Hepatocyte (in vitro differentiated cells): ENCODE data around the gene ZC3H4.

ENCODE experiments used
- CTCF ChIP-seq: fragments of 200-600 bp; sonication (generic); IDR thresholded peaks from 2 replicates; pipeline ENCODE4 v1.5.1; 2016; ENCODE audit warnings: antibody characterized with exemption, mild to moderate bottlenecking; ENCODE audit not compliant: poor library complexity
- EZH2 ChIP-seq: fragments of 200-600 bp; sonication (generic); IDR thresholded peaks from 2 replicates; pipeline ENCODE4 v1.6.1; 2016; ENCODE audit warnings: antibody characterized with exemption, mild to moderate bottlenecking, borderline replicate concordance

GRCh38 chr19:47067215-47067847 is 46.2 kb downstream of the ZC3H4 start:
- TF ChIP-seq CTCF (no peak), EZH2 (no peak)
